GM12864 (cell line): ENCODE results near the gene TMEM243.

Source experiments
- DNase-seq: peaks from one replicate; pipeline ENCODE4 v3.0.0-alpha.2; 2011; ENCODE audit warnings: low read depth
- H3K4me3 ChIP-seq: 2 replicates; pipeline ENCODE4 v1.5.1; 2011; ENCODE audit warnings: mild to moderate bottlenecking, low read depth, low read length, control low read depth
- CTCF ChIP-seq: IDR thresholded peaks from 2 replicates; pipeline ENCODE4 v1.5.1; 2011; ENCODE audit warnings: low read depth, mild to moderate bottlenecking, moderate library complexity, low read length, control low read depth, inconsistent platforms; ENCODE audit errors: missing control alignments

TMEM243 gene

GRCh38 chr7:87218796-87219544 is 562 bp downstream of the TMEM243 start:
- H3K4me3 ChIP-seq = peak overlapping the region; percentile 93
- no peak for DNase-seq
- no peak for TF ChIP-seq CTCF

DNA sequence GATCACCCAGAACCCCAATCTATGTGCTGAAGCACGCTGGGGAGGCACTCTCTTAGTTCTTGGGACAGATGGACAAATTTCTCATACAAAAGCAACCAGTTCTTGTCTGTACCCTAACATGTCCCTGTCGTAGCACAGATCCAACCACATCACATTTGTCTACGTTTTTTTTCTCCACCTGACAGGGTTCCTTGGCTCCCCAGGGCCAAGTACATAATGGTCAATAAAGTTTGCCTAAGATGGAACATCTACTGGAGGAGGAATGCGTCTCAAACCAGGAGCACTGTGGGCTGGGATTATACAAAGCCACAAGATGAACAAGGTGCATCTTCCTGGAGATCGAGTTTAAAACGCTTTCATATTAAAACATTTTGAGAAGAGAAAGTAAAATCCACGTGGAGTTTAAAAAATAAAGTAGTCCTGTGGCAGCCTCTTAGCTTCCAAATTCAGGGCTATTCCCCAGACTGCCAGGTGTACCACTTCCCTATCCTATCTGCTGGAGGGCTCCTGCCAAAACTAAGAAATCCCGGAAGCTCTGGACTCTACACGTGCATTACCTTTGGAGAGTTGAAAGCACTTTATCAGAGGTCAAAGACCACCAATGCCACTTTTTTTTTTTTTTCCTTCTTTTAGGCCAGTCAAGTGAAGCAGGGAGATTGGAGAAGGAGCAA is 1.4 kb downstream of the TMEM243 start:
- H3K4me3 ChIP-seq = peak overlapping the region; percentile 93
- DNase-seq = no peak
- no peak for TF ChIP-seq CTCF

- peak overlapping the region; percentile 93 for H3K4me3 ChIP-seq
- DNase-seq = peak; percentile 90
- no peak for TF ChIP-seq CTCF
Observed at GRCh38 chr7:87216701-87217508, 2.6 kb downstream of the TMEM243 start.

DNA sequence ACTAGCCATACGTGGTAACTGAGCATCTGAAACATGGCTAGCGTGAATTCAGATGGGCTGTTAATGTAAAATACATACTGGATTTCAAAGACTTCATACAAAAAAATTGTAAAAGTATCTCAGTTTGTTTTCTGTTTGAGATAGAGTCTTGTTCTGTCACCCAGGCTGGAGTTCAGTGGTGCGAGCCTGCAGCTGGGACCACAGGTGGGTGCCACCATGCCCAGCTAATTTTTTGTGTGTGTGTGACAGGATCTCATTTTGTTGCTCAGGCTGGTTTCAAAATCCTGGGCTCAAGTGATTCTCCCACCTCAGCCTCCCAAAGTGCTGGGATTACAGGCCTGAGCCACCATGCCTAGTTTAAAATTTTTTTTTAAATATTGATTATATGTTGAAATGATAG is 4.5 kb downstream of the TMEM243 start:
- H3K4me3 ChIP-seq = peak overlapping the region; percentile 18; the same call in 1 of the 2 replicates
- DNase-seq = no peak
- no peak for TF ChIP-seq CTCF

DNA sequence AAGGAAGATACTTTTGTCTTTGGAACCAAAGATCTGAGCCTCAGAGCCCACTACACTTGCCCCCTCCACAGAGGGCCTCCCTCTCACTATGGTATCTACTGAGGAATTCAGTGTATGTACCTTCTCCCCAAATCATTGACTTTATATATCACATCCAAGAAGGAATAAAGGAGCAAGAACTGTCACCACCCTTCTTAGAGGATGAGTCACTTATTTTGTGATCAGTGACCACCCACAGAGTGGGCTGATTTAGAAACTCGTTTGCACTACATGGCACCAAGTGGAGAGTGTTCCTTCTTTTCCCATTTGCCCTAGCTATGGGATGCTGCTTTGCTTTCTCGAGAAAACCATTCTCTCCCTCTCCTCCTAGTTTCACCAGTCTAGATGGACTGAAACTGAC is 5.7 kb downstream of the TMEM243 start:
- DNase-seq = no peak
- no peak for TF ChIP-seq CTCF
- peak overlapping the region; percentile 37 for H3K4me3 ChIP-seq

GRCh38 chr7:87213252-87213651 is 6.3 kb downstream of the TMEM243 start:
- no peak overlapping the region; the same call in 1 of the 2 replicates for H3K4me3 ChIP-seq
- no peak for DNase-seq
- TF ChIP-seq CTCF = no peak
